Measurements from ENCODE around the gene CEP152. TPM values are rescaled to one million over a fixed set of nuclear protein-coding genes. Genes with fewer than 3 reads are reported as not detected.

The CEP152 gene
- total and polyA plus RNA-seq, 2 of the 13 experiments (the other 11 are each of a cell fraction or from before 2014, with no cell fraction given): 1.3 to 14.7 TPM

GRCh38 chr15:48721061-48721810 lies 89.6 kb downstream of the CEP152 start:
- ChIA-PET CTCF (ENCODE audit: low intra/inter-chr PET ratio, low total read pairs) (no interaction called here), POLR2A (no interaction called here)
- no peaks in the 10 kb centered on the region for H3K36me3 ChIP-seq (replicated peaks in 1 of 2; ENCODE audit: control insufficient read depth in 1 of 2, insufficient read depth in 2 of 2, low read length in 2 of 2)
- H3K9ac ChIP-seq (ENCODE audit: insufficient read depth, low read depth, low read length): no peak overlapping the region
- no peaks in the 10 kb centered on the region; the same call in 1 of the 2 replicates for H3K9me3 ChIP-seq (ENCODE audit: low read length)
- in situ Hi-C loops (cut with HindIII; ENCODE audit: extremely low pct_ligation_motif_present, low pct_unique_long_range_greater_than_20kb): no loop called here
- WGBS (ENCODE audit: low lambda C conversion rate): 89% methylated on average over 6 of the region's 6 CpGs
- no peak for FAIRE-seq
- no peak for DNase-seq (ENCODE audit: low spot score)
- no peak overlapping the region for H3K27ac ChIP-seq (ENCODE audit: extremely low read length, insufficient read depth, low read length)
- no TSS peak for BruUV-seq (replicated peaks)
- intact Hi-C loops (cut with micrococcal nuclease; ENCODE audit: unreplicated experiment): no loop called here
- H3K27me3 ChIP-seq (ENCODE audit: control insufficient read depth in 1 of 2, insufficient read depth in 2 of 2, low read length in 2 of 2): no peaks in the 10 kb centered on the region
- no peak overlapping the region for H2AFZ ChIP-seq (ENCODE audit: low read length)
- H3K4me2 ChIP-seq (ENCODE audit: low read depth, low read length): no peak overlapping the region
- peaks cover 12% of the 10 kb centered on the region for H3K4me1 ChIP-seq (ENCODE audit: insufficient read depth, low read length)
- no peaks in the 10 kb centered on the region for H4K20me1 ChIP-seq (ENCODE audit: insufficient read depth, low read length)
- no peak; the same call in 2 of the 3 replicates for ATAC-seq
- TF ChIP-seq HNF4A (CRISPR knock-in tag; IDR thresholded peaks at IDR 0.05): peak; percentile 51
- 0 out of 2 replicates have a peak, but pooled peaks have one; percentile 33 for TF ChIP-seq HIC2 (CRISPR knock-in tag; IDR thresholded peaks at IDR 0.05; ENCODE audit: low read depth)
- TF ChIP-seq HMGXB4 (CRISPR knock-in tag; IDR thresholded peaks at IDR 0.05; ENCODE audit: borderline replicate concordance in 1 of 2, low read depth in 1 of 2): no peak
- no peak overlapping the region for H3K4me3 ChIP-seq (replicated peaks in 1 of 3; ENCODE audit: insufficient read depth in 1 of 3, low read depth in 2 of 3, low read length in 3 of 3)
- H3K79me2 ChIP-seq (ENCODE audit: insufficient read depth, low read length): no peaks in the 10 kb centered on the region
